ENCODE data around the gene TMEM121B.

DNA sequence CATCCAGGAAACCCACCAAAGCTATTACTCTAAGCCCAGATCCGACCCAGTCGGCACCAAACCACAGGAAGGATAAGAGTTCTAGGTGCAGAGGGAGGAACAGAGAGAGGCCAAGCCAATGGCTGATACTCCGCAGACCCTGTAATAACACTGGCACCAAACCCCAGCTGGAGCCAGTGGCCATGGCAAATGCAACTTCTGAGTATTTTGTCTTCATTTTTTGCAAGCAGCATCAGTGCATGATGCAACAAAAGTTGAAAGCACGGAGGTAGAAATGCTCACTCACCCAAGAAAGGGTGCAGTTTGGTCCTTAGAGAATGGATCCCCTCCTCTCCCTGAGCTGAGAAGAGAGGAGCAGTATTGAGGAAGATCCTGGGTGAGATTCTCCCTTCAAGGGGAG is 2.8 kb downstream of the TMEM121B start:
- no peak for TF ChIP-seq POLR2A (IDR thresholded peaks at IDR 0.05; ENCODE audit: low read length)
- TF ChIP-seq GATA1 (IDR thresholded peaks at IDR 0.05; ENCODE audit: low read depth, low read length) = no peak
